HG02588 (cell line): Measurements from ENCODE around the gene SIGLEC1.

Experiments used
- ATAC-seq: cut with Tn5 transposase; IDR thresholded peaks from one replicate; pipeline ENCODE4 v1.9.1; 2021; ENCODE audit warnings: mild to moderate bottlenecking, moderate library complexity; ENCODE audit not compliant: unreplicated experiment

The SIGLEC1 gene

GRCh38 chr20:3744806-3745685, 32.6 kb upstream of the SIGLEC1 start:
- no peak for ATAC-seq

DNA sequence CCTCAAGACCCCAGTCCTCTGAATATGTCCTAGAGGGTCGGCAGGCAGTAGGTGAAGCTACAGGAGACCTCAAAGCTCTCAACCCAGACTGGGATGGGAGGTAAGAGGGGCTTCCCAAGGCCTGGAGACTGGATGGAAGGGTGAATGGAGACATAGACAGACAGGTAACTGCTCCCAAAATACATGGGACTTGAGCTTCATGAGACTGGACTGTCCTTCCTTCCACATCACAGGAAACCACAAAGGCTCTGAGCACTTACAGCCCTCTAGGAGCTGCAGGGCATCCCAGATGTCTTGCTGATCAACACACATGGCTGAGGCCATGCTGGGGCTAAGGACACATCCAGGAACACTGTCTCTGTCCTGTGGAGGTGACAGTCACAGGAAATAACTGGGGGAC, 31.6 kb upstream of the SIGLEC1 start:
- no peak for ATAC-seq

GRCh38 chr20:3743251-3743650, 30.9 kb upstream of the SIGLEC1 start:
- ATAC-seq: no peak

DNA sequence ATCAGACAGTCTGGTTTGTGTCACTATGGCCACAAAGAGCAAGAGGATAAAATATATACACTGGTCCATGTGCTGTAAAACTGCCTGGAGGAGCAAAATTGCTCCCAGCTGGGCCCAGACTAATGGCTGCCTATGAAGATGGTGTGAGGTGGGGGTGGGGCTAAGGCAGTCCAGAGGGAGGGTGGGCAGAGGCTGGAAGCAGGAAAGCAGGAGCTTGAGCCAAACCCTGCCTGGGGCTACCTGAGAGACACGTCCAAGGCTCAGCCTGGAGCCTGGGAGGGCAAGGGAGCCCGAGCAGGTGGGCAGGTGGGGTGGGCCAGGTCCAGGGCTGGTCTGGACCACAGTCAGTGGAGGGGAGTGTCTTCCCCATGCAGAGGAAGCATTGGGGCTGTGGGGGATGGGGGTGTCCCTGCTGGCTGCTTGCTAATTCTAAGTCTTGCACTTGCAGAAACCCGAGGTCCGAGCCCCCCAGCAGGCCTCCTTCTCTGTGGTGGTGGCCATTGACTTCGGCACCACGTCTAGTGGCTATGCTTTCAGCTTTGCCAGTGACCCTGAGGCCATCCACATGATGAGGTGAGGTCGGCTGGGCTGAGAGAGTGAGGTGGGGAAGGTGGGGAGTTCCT, 29.5 kb upstream of the SIGLEC1 start:
- ATAC-seq: no peak

GRCh38 chr20:3740615-3741301, 28.4 kb upstream of the SIGLEC1 start:
- no peak for ATAC-seq

GRCh38 chr20:3739926-3740451, 27.6 kb upstream of the SIGLEC1 start:
- ATAC-seq: no peak

DNA sequence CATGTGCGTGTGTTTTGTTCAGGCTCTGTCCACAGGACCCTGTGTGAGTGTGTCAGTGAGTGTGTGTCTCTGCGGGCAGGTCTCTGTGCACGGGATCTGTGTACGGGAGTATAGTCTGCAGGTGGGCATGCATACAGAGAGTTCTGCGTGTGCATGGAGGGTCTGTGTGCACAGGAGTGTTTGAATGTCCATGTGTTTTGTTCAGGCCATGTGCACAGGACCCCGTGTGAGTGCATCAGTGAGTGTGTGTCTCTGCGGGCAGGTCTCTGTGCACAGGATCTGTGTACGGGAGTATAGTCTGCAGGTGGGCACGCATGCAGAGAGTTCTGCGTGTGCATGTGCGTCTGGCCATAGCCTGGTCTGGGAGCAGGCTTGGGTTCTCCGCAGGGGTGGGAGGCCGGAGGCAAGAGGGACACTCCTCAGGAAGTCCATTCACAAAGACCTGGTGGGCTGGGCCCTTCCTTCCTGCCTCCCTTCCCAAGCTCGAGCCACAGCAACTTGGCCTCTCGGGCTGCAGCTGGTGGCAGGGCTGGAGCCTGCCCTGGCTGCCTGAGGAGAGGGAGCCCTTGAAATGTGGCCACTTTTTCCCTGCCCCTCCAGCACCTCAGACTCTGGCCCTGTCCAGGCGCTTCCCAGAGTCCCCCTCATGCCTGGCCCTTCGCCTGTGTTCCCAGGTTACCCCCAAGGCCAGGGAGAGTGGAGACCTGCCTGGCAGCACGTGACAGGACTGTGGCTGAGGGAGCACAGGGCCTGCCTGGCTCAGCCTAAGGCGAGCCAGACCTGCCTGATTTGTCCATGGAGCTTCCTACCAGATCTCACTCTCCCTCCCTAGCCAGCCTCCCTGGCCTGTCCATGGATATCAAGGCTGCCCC, 26.9 kb upstream of the SIGLEC1 start:
- no peak for ATAC-seq

DNA sequence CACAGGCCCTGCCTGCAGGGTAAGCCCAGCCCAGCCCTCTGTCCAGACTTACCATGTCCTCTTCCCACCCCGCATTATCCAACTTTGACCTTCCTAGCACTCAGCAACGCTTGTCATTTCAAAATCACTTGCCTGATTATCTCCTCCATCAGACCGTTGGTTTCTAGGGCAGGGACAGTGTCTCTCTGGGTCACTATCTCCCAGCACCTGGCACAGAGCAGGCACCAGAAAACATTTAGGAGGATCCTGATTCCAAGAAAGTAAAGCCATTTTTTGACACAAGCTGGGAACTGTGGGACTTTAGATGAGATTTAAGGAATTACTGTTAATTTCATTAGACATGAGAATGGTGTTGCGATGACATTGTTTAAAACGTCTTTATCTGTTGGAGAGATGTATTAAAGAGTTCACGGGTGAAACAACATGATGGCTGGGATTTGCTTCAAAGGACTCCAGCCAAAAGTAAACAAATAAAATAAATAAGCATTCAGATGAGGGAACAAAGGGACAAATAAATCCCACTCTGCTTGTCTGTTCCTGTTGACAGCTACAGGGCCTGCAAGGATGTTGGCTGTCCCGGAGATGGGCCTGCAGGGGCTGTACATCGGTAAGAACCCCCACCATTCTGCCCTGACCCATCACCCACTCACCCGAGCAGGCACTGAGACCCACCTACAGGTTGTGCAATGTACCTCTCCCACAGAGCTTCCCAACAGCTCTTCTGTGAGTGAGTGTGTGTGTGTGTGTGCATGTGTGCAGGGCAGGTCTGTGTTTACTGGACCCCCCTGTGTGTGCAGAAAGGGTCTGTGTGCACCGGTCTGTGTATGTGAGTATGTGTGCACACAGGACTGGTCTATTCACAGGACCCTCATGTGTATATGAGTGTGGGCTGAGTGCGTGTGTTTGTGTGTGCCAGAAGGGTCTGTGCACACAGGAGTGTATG, 26.0 kb upstream of the SIGLEC1 start:
- ATAC-seq: no peak

- no peak for ATAC-seq
Observed at GRCh38 chr20:3735768-3736167, 23.4 kb upstream of the SIGLEC1 start.

GRCh38 chr20:3734111-3734843, 21.9 kb upstream of the SIGLEC1 start:
- no peak for ATAC-seq

GRCh38 chr20:3733119-3733995, 21.0 kb upstream of the SIGLEC1 start:
- ATAC-seq: no peak

DNA sequence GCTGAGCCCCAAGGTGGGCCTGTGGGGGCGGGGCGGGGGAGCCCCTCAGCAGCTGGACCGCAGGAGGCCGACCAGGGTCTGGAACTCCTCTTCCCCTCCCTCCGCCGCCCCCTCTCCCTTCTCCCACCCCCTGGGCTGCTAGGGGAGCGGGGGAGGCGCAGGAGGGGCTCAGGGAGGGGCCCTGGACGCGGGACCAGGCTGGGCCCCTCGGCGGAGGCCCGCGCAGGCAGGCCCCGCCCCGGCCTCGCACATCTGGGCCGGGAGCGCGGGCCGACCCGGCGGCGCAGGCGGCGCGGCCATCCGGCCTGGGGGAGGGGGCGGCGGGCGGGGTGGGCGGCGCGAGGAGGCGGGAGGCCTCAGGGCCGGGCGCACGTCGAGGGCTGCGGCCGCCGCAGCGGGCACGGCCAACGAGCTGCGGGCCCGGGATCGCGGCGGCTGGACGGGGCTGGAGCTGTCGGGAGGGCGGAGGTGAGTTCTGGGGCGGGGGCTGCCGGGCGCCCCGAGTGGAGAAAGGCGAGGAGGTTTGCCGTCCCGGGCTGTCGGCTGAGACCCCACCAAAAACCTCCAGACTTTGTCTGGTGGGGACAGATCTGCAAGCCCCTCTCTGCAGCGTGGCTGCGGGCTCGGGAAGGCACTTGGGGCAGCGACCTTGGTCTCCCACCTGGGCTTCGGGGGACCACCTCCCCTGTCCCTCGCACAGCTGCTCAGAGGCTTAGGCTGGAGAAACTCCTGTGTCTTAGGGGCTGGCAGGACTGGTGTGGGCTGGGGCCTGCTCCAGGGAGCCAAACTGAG, 20.1 kb upstream of the SIGLEC1 start, which contains the start of gene HSPA12B:
TSS of gene HSPA12B (plus strand) at position 359 of the 792 bp plus-strand sequence. CDS start 5,990 bp downstream, outside the sequence.
- ATAC-seq: no peak

DNA sequence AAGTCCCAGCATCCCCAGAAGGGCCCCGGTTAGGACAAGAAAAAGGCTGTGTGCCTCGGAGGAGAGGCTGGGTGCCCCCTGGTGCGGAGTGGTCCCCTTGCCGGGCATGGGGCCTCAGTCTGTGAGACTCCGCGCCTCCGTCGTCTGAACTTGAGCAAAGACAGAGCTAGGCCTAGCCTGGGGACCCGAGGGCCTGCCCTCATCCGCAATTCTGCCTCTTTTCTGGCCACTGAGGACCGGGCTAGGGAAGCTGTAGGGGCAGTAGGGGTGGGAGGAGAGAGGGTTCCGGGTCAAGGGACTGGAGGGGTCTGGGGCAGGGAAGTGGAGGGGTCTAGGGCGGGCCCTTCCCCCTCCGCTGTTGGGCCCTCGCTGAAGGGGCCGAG, 19.5 kb upstream of the SIGLEC1 start:
- no peak for ATAC-seq

DNA sequence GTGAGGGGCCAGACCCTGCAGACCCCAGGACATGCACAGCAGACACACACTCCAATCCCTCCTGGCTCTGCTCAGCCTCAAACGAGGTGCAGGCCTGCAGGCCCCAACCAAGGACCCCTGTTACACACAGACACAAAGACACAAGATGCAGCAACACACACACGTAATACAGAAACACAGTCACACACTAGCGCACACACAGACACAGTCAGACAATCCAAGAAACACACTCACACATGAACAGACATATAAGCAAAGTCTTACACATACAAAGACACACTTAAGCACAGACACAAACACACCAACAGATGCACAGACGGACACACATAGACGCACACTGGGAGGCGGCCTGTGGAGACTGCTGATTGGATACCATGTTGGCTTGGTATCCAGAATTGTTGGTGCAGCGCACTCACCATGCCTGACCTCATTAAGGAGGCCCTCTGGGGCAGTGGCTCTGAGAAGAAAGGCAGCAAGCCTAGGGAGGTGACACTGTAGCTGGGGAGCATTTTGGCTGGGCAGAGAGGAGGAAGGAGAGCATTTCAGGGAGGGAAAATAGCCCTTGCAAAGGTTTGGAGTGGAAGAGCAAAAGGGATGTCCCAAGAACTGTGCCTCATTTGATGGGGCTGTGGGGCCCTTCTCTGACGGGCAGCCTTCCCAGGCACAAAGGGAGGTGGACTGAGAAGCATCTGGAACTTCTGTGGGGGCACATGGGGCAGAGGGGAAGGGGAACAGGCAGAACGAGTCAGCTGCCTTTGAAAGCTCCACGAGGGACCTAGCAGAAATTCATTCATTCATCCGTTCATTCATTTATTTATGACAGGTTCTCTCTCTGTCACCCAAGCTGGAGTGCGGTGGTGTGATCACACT, 18.6 kb upstream of the SIGLEC1 start:
- no peak for ATAC-seq

- ATAC-seq: no peak
Observed at GRCh38 chr20:3729811-3730540, 17.6 kb upstream of the SIGLEC1 start.
